Activated CD4-positive, alpha-beta memory T cell treated with anti-CD3 and anti-CD28 coated beads for 36 hours (primary cell): ENCODE results near the gene ST6GALNAC3. TPM values are rescaled to one million over a fixed set of nuclear protein-coding genes. Genes with fewer than 3 reads are reported as not detected.

Source experiments
- CTCF ChIA-PET: fragments of 350-600 bp; sonication (Branson Sonifier 250); formaldehyde crosslinking; loops from one replicate; lab custom pipeline; 2021; ENCODE audit warnings: antibody characterized with exemption, inconsistent platforms; lab: Charles Lee
- POLR2A ChIA-PET: fragments of 350-600 bp; sonication (Branson Sonifier 250); formaldehyde crosslinking; loops from one replicate; lab custom pipeline; 2021; ENCODE audit warnings: antibody characterized with exemption; lab: Charles Lee
- DNase-seq: peaks from one replicate; pipeline ENCODE4 v3.0.0-alpha.2; 2020
- H3K27ac Mint-ChIP-seq: one replicate; pipeline ENCODE4 v1.8.0; 2021; ENCODE audit warnings: mixed read lengths
- H3K27me3 Mint-ChIP-seq: one replicate; pipeline ENCODE4 v1.8.0; 2021; ENCODE audit warnings: mixed read lengths
- H3K36me3 Mint-ChIP-seq: one replicate; pipeline ENCODE4 v1.8.0; 2021; ENCODE audit warnings: mixed read lengths
- H3K4me1 Mint-ChIP-seq: one replicate; pipeline ENCODE4 v1.8.0; 2021; ENCODE audit warnings: low read depth, mixed read lengths
- H3K4me3 Mint-ChIP-seq: one replicate; pipeline ENCODE4 v1.8.0; 2021; ENCODE audit warnings: mild to moderate bottlenecking, mixed read lengths
- H3K9me3 Mint-ChIP-seq: one replicate; pipeline ENCODE4 v1.8.0; 2021; ENCODE audit warnings: mixed read lengths
- intact Hi-C: fragments of 100-400 bp; cut with micrococcal nuclease; formaldehyde crosslinking; loops from one replicate; pipeline ENCODE4 v1.15.1; 2023
- total RNA-seq, 2 experiments: library from RNA; stranded (reverse); gene quantifications; one replicate each; pipeline ENCODE4 v1.2.3, GENCODE V29; 2021

Gene ST6GALNAC3
- total RNA-seq, 2 experiments from 2014 or later = 0.26 to 0.41 TPM

GRCh38 chr1:76343356-76343755 lies 268.8 kb downstream of the ST6GALNAC3 start:
- Mint-ChIP-seq H3K4me1 (no peaks in the 10 kb centered on the region), H3K36me3 (no peaks in the 10 kb centered on the region)
- CTCF ChIA-PET = no interaction called here

GRCh38 chr1:76351655-76352054 lies 277.1 kb downstream of the ST6GALNAC3 start:
- no peaks in the 10 kb centered on the region for H3K9me3 Mint-ChIP-seq
- DNase-seq = no peak
- H3K4me1 Mint-ChIP-seq = no peaks in the 10 kb centered on the region
- CTCF ChIA-PET = no interaction called here
- intact Hi-C loops = no loop called here
- no peaks in the 10 kb centered on the region for H3K36me3 Mint-ChIP-seq
- no peak overlapping the region for H3K4me3 Mint-ChIP-seq
- no peaks in the 10 kb centered on the region for H3K27me3 Mint-ChIP-seq
- H3K27ac Mint-ChIP-seq = no peak overlapping the region
- POLR2A ChIA-PET = no interaction called here

More at GRCh38 chr1:76343356-76343755, 268.8 kb downstream of the ST6GALNAC3 start:
- Mint-ChIP-seq H3K4me3 (no peak overlapping the region), H3K27me3 (no peaks in the 10 kb centered on the region), H3K27ac (no peak overlapping the region), H3K9me3 (no peaks in the 10 kb centered on the region)
- DNase-seq = no peak
- intact Hi-C loops = no loop called here
- POLR2A ChIA-PET = no interaction called here

- Mint-ChIP-seq H3K27me3 (no peaks in the 10 kb centered on the region), H3K4me3 (no peak overlapping the region), H3K4me1 (no peaks in the 10 kb centered on the region), H3K27ac (no peak overlapping the region), H3K36me3 (no peaks in the 10 kb centered on the region), H3K9me3 (no peaks in the 10 kb centered on the region)
- ChIA-PET CTCF (no interaction called here), POLR2A (no interaction called here)
- intact Hi-C loops = no loop called here
- no peak for DNase-seq
Observed at GRCh38 chr1:76352741-76353435, 278.3 kb downstream of the ST6GALNAC3 start.

GRCh38 chr1:76354236-76354635 lies 279.7 kb downstream of the ST6GALNAC3 start:
- H3K9me3 Mint-ChIP-seq = no peaks in the 10 kb centered on the region
- CTCF ChIA-PET = no interaction called here

GRCh38 chr1:76366726-76367125 lies 292.2 kb downstream of the ST6GALNAC3 start:
- peaks cover 1% of the 10 kb centered on the region for H3K27me3 Mint-ChIP-seq
- H3K36me3 Mint-ChIP-seq = no peaks in the 10 kb centered on the region
- no peak for DNase-seq
- H3K4me1 Mint-ChIP-seq = no peaks in the 10 kb centered on the region
- H3K27ac Mint-ChIP-seq = no peak overlapping the region
- ChIA-PET POLR2A (no interaction called here), CTCF (no interaction called here)
- intact Hi-C loops = no loop called here
- H3K4me3 Mint-ChIP-seq = no peak overlapping the region
- H3K9me3 Mint-ChIP-seq = no peaks in the 10 kb centered on the region

More at GRCh38 chr1:76354236-76354635, 279.7 kb downstream of the ST6GALNAC3 start:
- DNase-seq = no peak
- intact Hi-C loops = no loop called here
- Mint-ChIP-seq H3K4me1 (no peaks in the 10 kb centered on the region), H3K4me3 (no peak overlapping the region), H3K27me3 (no peaks in the 10 kb centered on the region), H3K27ac (no peak overlapping the region), H3K36me3 (no peaks in the 10 kb centered on the region)
- POLR2A ChIA-PET = no interaction called here

- ChIA-PET POLR2A (no interaction called here), CTCF (no interaction called here)
- intact Hi-C loops = no loop called here
- Mint-ChIP-seq H3K36me3 (no peaks in the 10 kb centered on the region), H3K9me3 (no peaks in the 10 kb centered on the region), H3K4me3 (no peak overlapping the region), H3K4me1 (no peaks in the 10 kb centered on the region), H3K27me3 (no peaks in the 10 kb centered on the region), H3K27ac (no peak overlapping the region)
- no peak for DNase-seq
Observed at GRCh38 chr1:76371941-76372340, 297.4 kb downstream of the ST6GALNAC3 start.

- no peak overlapping the region for H3K27ac Mint-ChIP-seq
- no peak for DNase-seq
- no peaks in the 10 kb centered on the region for H3K9me3 Mint-ChIP-seq
- no peaks in the 10 kb centered on the region for H3K36me3 Mint-ChIP-seq
- ChIA-PET POLR2A (no interaction called here), CTCF (no interaction called here)
- intact Hi-C loops = no loop called here
- H3K4me3 Mint-ChIP-seq = no peak overlapping the region
- no peaks in the 10 kb centered on the region for H3K27me3 Mint-ChIP-seq
- no peaks in the 10 kb centered on the region for H3K4me1 Mint-ChIP-seq
Observed at GRCh38 chr1:76374086-76374485, 299.5 kb downstream of the ST6GALNAC3 start.

- no peaks in the 10 kb centered on the region for H3K4me1 Mint-ChIP-seq
- H3K36me3 Mint-ChIP-seq = no peaks in the 10 kb centered on the region
- POLR2A ChIA-PET = no interaction called here
- H3K27me3 Mint-ChIP-seq = no peaks in the 10 kb centered on the region
- H3K4me3 Mint-ChIP-seq = no peak overlapping the region
- no peak for DNase-seq
- H3K27ac Mint-ChIP-seq = no peak overlapping the region
- intact Hi-C loops = no loop called here
- CTCF ChIA-PET = no interaction called here
- no peaks in the 10 kb centered on the region for H3K9me3 Mint-ChIP-seq
Observed at GRCh38 chr1:76377247-76377646, 302.7 kb downstream of the ST6GALNAC3 start.

GRCh38 chr1:76379506-76379905 lies 305.0 kb downstream of the ST6GALNAC3 start:
- H3K4me1 Mint-ChIP-seq = no peaks in the 10 kb centered on the region
- ChIA-PET CTCF (no interaction called here), POLR2A (no interaction called here)
- intact Hi-C loops = no loop called here
- H3K27me3 Mint-ChIP-seq = no peaks in the 10 kb centered on the region
- no peaks in the 10 kb centered on the region for H3K36me3 Mint-ChIP-seq
- no peak overlapping the region for H3K27ac Mint-ChIP-seq
- H3K9me3 Mint-ChIP-seq = no peaks in the 10 kb centered on the region
- no peak overlapping the region for H3K4me3 Mint-ChIP-seq
- no peak for DNase-seq

GRCh38 chr1:76381450-76382097 lies 307.0 kb downstream of the ST6GALNAC3 start:
- Mint-ChIP-seq H3K4me3 (no peak overlapping the region), H3K27ac (no peak overlapping the region), H3K4me1 (no peaks in the 10 kb centered on the region), H3K9me3 (no peaks in the 10 kb centered on the region), H3K27me3 (no peaks in the 10 kb centered on the region), H3K36me3 (no peaks in the 10 kb centered on the region)
- POLR2A ChIA-PET = no interaction called here
- no peak for DNase-seq
- CTCF ChIA-PET = no interaction called here
- intact Hi-C loops = no loop called here

- H3K27me3 Mint-ChIP-seq = no peaks in the 10 kb centered on the region
- no peak overlapping the region for H3K27ac Mint-ChIP-seq
- H3K4me1 Mint-ChIP-seq = no peaks in the 10 kb centered on the region
- no peaks in the 10 kb centered on the region for H3K9me3 Mint-ChIP-seq
- H3K4me3 Mint-ChIP-seq = no peak overlapping the region
- POLR2A ChIA-PET = no interaction called here
- DNase-seq = no peak
- CTCF ChIA-PET = interaction anchor here (0.7 kb wide), 1 partner anchor 1634 kb away, joined by 4 read pairs; no protein-coding TSS in a partner anchor
- H3K36me3 Mint-ChIP-seq = no peaks in the 10 kb centered on the region
- intact Hi-C loops = no loop called here
Observed at GRCh38 chr1:76388261-76388660, 313.7 kb downstream of the ST6GALNAC3 start.

GRCh38 chr1:76390456-76390855 lies 315.9 kb downstream of the ST6GALNAC3 start:
- Mint-ChIP-seq H3K9me3 (no peaks in the 10 kb centered on the region), H3K27me3 (no peaks in the 10 kb centered on the region), H3K4me1 (no peaks in the 10 kb centered on the region), H3K4me3 (no peak overlapping the region), H3K36me3 (no peaks in the 10 kb centered on the region), H3K27ac (no peak overlapping the region)
- intact Hi-C loops = no loop called here
- ChIA-PET POLR2A (no interaction called here), CTCF (no interaction called here)
- no peak for DNase-seq

- no peaks in the 10 kb centered on the region for H3K36me3 Mint-ChIP-seq
- no peak overlapping the region for H3K4me3 Mint-ChIP-seq
- no peaks in the 10 kb centered on the region for H3K27me3 Mint-ChIP-seq
- no peaks in the 10 kb centered on the region for H3K9me3 Mint-ChIP-seq
- CTCF ChIA-PET = no interaction called here
- POLR2A ChIA-PET = no interaction called here
- no peaks in the 10 kb centered on the region for H3K4me1 Mint-ChIP-seq
- no peak overlapping the region for H3K27ac Mint-ChIP-seq
- DNase-seq = no peak
- intact Hi-C loops = no loop called here
Observed at GRCh38 chr1:76395059-76395458, 320.5 kb downstream of the ST6GALNAC3 start.
